ENCODE measurements around the gene SCFD2.

Gene SCFD2

GRCh38 chr4:52869196-52869595 is 496.7 kb downstream of the SCFD2 start:
- no peak for DNase-seq

GRCh38 chr4:52868133-52868532 is 497.7 kb downstream of the SCFD2 start:
- no peak for DNase-seq

- no peak for DNase-seq
These were observed 498.7 kb downstream of the SCFD2 start for GRCh38 chr4:52867163-52867562.

- no peak for DNase-seq
These were observed 499.1 kb downstream of the SCFD2 start for GRCh38 chr4:52866734-52867133.

- DNase-seq: no peak
These were observed 500.6 kb downstream of the SCFD2 start for GRCh38 chr4:52865300-52865699.

GRCh38 chr4:52864793-52865192 is 501.1 kb downstream of the SCFD2 start:
- no peak for DNase-seq

- no peak for DNase-seq
These were observed 502.5 kb downstream of the SCFD2 start for GRCh38 chr4:52863324-52863723.

- DNase-seq: no peak
These were observed 503.2 kb downstream of the SCFD2 start for GRCh38 chr4:52862639-52863161.

GRCh38 chr4:52861879-52862616 is 503.8 kb downstream of the SCFD2 start, which contains the start of gene RASL11B:
TSS of gene RASL11B (plus strand) at chr4:52862317. CDS start at chr4:52862508, 191 bp downstream.
- peak; percentile 87 for DNase-seq

- DNase-seq: no peak
These were observed 504.6 kb downstream of the SCFD2 start for GRCh38 chr4:52861171-52861823.

GRCh38 chr4:52860361-52860760 is 505.5 kb downstream of the SCFD2 start:
- no peak for DNase-seq

GRCh38 chr4:52856801-52857200 is 509.1 kb downstream of the SCFD2 start:
- DNase-seq: no peak

GRCh38 chr4:52853351-52853750 is 512.5 kb downstream of the SCFD2 start:
- DNase-seq: no peak

- DNase-seq: no peak
These were observed 513.1 kb downstream of the SCFD2 start for GRCh38 chr4:52852711-52853110.

- no peak for DNase-seq
These were observed 513.8 kb downstream of the SCFD2 start for GRCh38 chr4:52852041-52852440.

- no peak for DNase-seq
These were observed 515.3 kb downstream of the SCFD2 start for GRCh38 chr4:52850406-52851124.

GRCh38 chr4:52848254-52848653 is 517.6 kb downstream of the SCFD2 start:
- no peak for DNase-seq

- DNase-seq: no peak
These were observed 519.4 kb downstream of the SCFD2 start for GRCh38 chr4:52846502-52846901.

GRCh38 chr4:52844596-52844995 is 521.3 kb downstream of the SCFD2 start:
- no peak for DNase-seq

GRCh38 chr4:52843958-52844357 is 521.9 kb downstream of the SCFD2 start:
- no peak for DNase-seq

GRCh38 chr4:52843351-52843750 is 522.5 kb downstream of the SCFD2 start:
- DNase-seq: no peak

- no peak for DNase-seq
These were observed 523.1 kb downstream of the SCFD2 start for GRCh38 chr4:52842792-52843191.

- no peak for DNase-seq
These were observed 524.0 kb downstream of the SCFD2 start for GRCh38 chr4:52841682-52842456.
